Measurements from ENCODE around the gene MAST3.

DNA sequence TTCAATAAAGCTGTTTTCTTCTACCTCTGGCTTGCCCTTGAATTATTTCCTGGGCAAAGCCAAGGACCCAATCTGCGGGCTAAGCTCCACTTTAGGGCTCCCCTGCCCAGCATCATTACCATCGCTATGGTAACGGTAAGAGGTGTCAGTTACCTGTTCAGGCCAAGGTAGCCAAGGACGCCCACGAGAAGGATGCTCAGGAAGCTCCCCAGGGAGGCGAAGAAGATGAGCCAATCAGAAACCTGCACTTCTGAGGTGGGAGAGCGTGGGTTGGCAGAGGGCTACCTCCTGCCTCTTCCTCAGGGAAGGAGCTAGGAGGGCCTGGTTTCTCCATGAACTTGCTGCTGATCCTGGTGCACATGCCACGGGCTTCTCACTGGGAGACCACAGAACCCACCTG, 35.5 kb upstream of the MAST3 start:
- TF ChIP-seq GATA2 (IDR thresholded peaks at IDR 0.05; ENCODE audit: low read depth, low read length) (no peak), GATA3 (IDR thresholded peaks at IDR 0.05; ENCODE audit: low read depth, low read length) (no peak)

Data from SH-SY5Y (cell line).